ENCODE data around the gene GOLT1A. TPM values are rescaled to one million over a fixed set of nuclear protein-coding genes. Genes with fewer than 3 reads are reported as not detected.
"Not testable (repeated sequence)": the region's sequence is repeated elsewhere in the genome, so short reads cannot be mapped to it uniquely, and the experiment has no call there.

The GOLT1A gene
- total and polyA plus RNA-seq, 4 donors, result 14.1 to 103 (median 52.7) TPM

DNA sequence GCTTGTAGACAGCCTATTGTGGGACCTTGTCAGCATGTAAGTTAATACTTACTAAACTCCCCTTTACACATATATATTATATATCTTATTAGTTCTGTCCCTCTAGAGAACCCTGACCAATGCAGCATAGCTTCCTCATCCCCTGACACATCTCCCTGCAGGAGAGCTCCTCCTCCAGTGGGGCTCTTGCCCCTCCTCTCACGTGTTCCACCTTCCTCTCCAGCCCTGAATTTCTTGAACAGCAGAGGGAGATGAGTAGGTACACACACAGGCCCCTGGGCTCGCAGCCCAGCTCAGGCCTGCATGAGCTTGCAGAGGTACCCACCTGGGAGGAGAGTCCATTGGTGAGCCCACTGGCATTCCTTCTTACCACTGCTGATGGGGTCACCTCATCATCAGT, 27.3 kb upstream of the GOLT1A start:
- peaks cover 3 to 49% (median 26%) of the 10 kb centered on the region in 4 donors for H3K36me3 ChIP-seq (ENCODE audit: control insufficient read depth in 4 of 4, insufficient read depth in 3 of 4, low read depth in 1 of 4, low read length in 3 of 4)
- H3K9me3 ChIP-seq (ENCODE audit: control insufficient read depth in 4 of 4, low read length in 3 of 4), result no peaks in the 10 kb centered on the region
- H3K4me3 ChIP-seq (ENCODE audit: low read depth in 1 of 3, low read length in 3 of 3), result no peak overlapping the region
- H3K27ac ChIP-seq (ENCODE audit: low read depth in 1 of 2, low read length in 2 of 2), result no peak overlapping the region
- DNase-seq (ENCODE audit: low spot score), result no peak
- no peak overlapping the region for H3K9ac ChIP-seq (ENCODE audit: low read depth in 1 of 2, low read length in 2 of 2)
- WGBS, result 73% methylated on average over 2 of the region's 2 CpGs
- TF ChIP-seq JUND (IDR thresholded peaks at IDR 0.05), result no peak
- no peak for TF ChIP-seq FOXA1 (IDR thresholded peaks at IDR 0.05)
- no peak for TF ChIP-seq ZBTB33 (IDR thresholded peaks at IDR 0.05)
- no peak for TF ChIP-seq HNF4G (IDR thresholded peaks at IDR 0.05)
- no peaks in the 10 kb centered on the region for H3K27me3 ChIP-seq (ENCODE audit: control insufficient read depth in 4 of 4, insufficient read depth in 4 of 4, low read length in 3 of 4)
- H3K4me1 ChIP-seq (ENCODE audit: control insufficient read depth in 4 of 4, insufficient read depth in 4 of 4, low read length in 3 of 4), result peaks cover 0 to 2% (median 0%) of the 10 kb centered on the region in 4 donors

DNA sequence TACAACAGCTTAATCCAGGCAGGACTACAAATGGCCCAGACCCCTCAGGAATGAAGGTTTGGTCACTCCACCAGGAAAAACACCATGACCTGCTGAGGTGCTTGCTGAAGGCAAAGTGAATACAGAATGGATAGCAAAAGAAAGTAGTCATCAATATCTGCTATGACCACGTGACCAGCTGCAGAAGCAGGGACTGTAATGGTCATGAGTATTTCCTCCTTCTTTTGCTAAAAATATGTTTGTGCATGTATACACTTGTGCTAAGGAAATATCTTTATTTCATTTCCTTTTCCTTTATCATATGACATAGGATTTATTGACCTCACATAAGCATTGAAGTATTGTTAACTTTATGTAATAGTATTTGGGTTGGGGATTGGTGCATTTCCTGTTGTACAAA, 26.4 kb upstream of the GOLT1A start:
- WGBS, result 81% methylated on average over 1 of the region's 1 CpG
- TF ChIP-seq NR2F2 (IDR thresholded peaks at IDR 0.05), result no peak
- no peak for TF ChIP-seq FOXA2 (IDR thresholded peaks at IDR 0.05)
- no peak for TF ChIP-seq YY1 (IDR thresholded peaks at IDR 0.05)
- TF ChIP-seq FOXA1 (IDR thresholded peaks at IDR 0.05), result no peak
- no peak for TF ChIP-seq JUND (IDR thresholded peaks at IDR 0.05)
- TF ChIP-seq, protein P1, sequence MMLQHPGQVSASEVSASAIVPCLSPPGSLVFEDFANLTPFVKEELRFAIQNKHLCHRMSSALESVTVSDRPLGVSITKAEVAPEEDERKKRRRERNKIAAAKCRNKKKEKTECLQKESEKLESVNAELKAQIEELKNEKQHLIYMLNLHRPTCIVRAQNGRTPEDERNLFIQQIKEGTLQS (IDR thresholded peaks at IDR 0.05), result no peak
- no peak for TF ChIP-seq TAF1 (conservative IDR thresholded peaks at IDR 0.05)
- no peak for TF ChIP-seq ZBTB33 (IDR thresholded peaks at IDR 0.05)
- no peak for TF ChIP-seq HNF4A (conservative IDR thresholded peaks at IDR 0.05)
- TF ChIP-seq RXRA (IDR thresholded peaks at IDR 0.05), result no peak
- DNase-seq (ENCODE audit: low spot score), result no peak
- Histone ChIP-seq H3K9ac (ENCODE audit: low read depth in 1 of 2, low read length in 2 of 2) (no peak overlapping the region), H3K27me3 (ENCODE audit: control insufficient read depth in 4 of 4, insufficient read depth in 4 of 4, low read length in 3 of 4) (no peaks in the 10 kb centered on the region), H3K9me3 (ENCODE audit: control insufficient read depth in 4 of 4, low read length in 3 of 4) (no peaks in the 10 kb centered on the region), H3K4me3 (ENCODE audit: low read depth in 1 of 3, low read length in 3 of 3) (no peak overlapping the region), H3K27ac (ENCODE audit: low read depth in 1 of 2, low read length in 2 of 2) (no peak overlapping the region), H3K36me3 (ENCODE audit: control insufficient read depth in 4 of 4, insufficient read depth in 3 of 4, low read depth in 1 of 4, low read length in 3 of 4) (peaks cover 3 to 48% (median 23%) of the 10 kb centered on the region in 4 donors), H3K4me1 (ENCODE audit: control insufficient read depth in 4 of 4, insufficient read depth in 4 of 4, low read length in 3 of 4) (peaks cover 0 to 2% (median 0%) of the 10 kb centered on the region in 4 donors)

GRCh38 chr1:204239401-204239800, 25.6 kb upstream of the GOLT1A start:
- not testable (repeated sequence) for DNase-seq (ENCODE audit: low spot score); H3K27ac ChIP-seq (ENCODE audit: low read depth in 1 of 2, low read length in 2 of 2); H3K4me3 ChIP-seq (ENCODE audit: low read depth in 1 of 3, low read length in 3 of 3); H3K9ac ChIP-seq (ENCODE audit: low read depth in 1 of 2, low read length in 2 of 2); H3K9me3 ChIP-seq (ENCODE audit: control insufficient read depth in 4 of 4, low read length in 3 of 4); H3K4me1 ChIP-seq (ENCODE audit: control insufficient read depth in 4 of 4, insufficient read depth in 4 of 4, low read length in 3 of 4); H3K27me3 ChIP-seq (ENCODE audit: control insufficient read depth in 4 of 4, insufficient read depth in 4 of 4, low read length in 3 of 4)
- WGBS, result 43% methylated on average over 3 of the region's 3 CpGs
- H3K36me3 ChIP-seq (ENCODE audit: control insufficient read depth in 4 of 4, insufficient read depth in 3 of 4, low read depth in 1 of 4, low read length in 3 of 4), result peaks cover 0 to 42% (median 18%) of the 10 kb centered on the region in 4 donors

DNA sequence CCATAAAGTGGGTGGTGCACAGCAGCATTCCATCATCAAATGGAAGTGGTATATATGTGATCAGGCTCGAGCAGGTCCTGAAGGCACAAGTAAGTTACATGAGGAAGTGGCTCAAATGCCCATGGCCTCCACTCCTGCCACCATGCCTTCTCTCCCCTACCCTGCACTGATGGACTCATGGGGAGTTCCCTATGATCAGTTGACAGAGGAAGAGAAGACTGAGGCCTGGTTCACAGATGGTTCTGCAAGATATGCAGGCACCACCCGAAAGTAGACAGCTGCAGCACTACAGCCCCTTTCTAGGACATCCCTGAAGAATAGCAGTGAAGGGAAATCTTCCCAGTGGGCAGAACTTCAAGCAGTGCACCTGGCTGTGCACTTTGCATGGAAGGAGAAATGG, 24.7 kb upstream of the GOLT1A start:
- H3K9ac ChIP-seq (ENCODE audit: low read depth in 1 of 2, low read length in 2 of 2); H3K27ac ChIP-seq (ENCODE audit: low read depth in 1 of 2, low read length in 2 of 2); H3K4me1 ChIP-seq (ENCODE audit: control insufficient read depth in 4 of 4, insufficient read depth in 4 of 4, low read length in 3 of 4); H3K27me3 ChIP-seq (ENCODE audit: control insufficient read depth in 4 of 4, insufficient read depth in 4 of 4, low read length in 3 of 4); H3K9me3 ChIP-seq (ENCODE audit: control insufficient read depth in 4 of 4, low read length in 3 of 4); H3K4me3 ChIP-seq (ENCODE audit: low read depth in 1 of 3, low read length in 3 of 3); DNase-seq (ENCODE audit: low spot score): not testable (repeated sequence)
- WGBS, result 94% methylated on average over 2 of the region's 2 CpGs
- peaks cover 0 to 44% (median 22%) of the 10 kb centered on the region in 4 donors for H3K36me3 ChIP-seq (ENCODE audit: control insufficient read depth in 4 of 4, insufficient read depth in 3 of 4, low read depth in 1 of 4, low read length in 3 of 4)

- H3K9ac ChIP-seq (ENCODE audit: low read depth in 1 of 2, low read length in 2 of 2); H3K27me3 ChIP-seq (ENCODE audit: control insufficient read depth in 4 of 4, insufficient read depth in 4 of 4, low read length in 3 of 4); DNase-seq (ENCODE audit: low spot score): not testable (repeated sequence)
Observed at GRCh38 chr1:204237515-204237914, 23.7 kb upstream of the GOLT1A start.

More at GRCh38 chr1:204237515-204237914, 23.7 kb upstream of the GOLT1A start:
- not testable (repeated sequence) for H3K4me1 ChIP-seq (ENCODE audit: control insufficient read depth in 4 of 4, insufficient read depth in 4 of 4, low read length in 3 of 4); H3K4me3 ChIP-seq (ENCODE audit: low read depth in 1 of 3, low read length in 3 of 3); H3K9me3 ChIP-seq (ENCODE audit: control insufficient read depth in 4 of 4, low read length in 3 of 4); H3K27ac ChIP-seq (ENCODE audit: low read depth in 1 of 2, low read length in 2 of 2)
- peaks cover 0 to 44% (median 20%) of the 10 kb centered on the region in 4 donors for H3K36me3 ChIP-seq (ENCODE audit: control insufficient read depth in 4 of 4, insufficient read depth in 3 of 4, low read depth in 1 of 4, low read length in 3 of 4)
- WGBS, result 96% methylated on average over 1 of the region's 1 CpG
